GM12891 (cell line): Measurements from ENCODE around the gene DDX5.

Source experiments
- DNase-seq: peaks from one replicate; pipeline ENCODE4 v3.0.0; 2011; ENCODE audit warnings: low spot score; ENCODE audit not compliant: insufficient read length
- FAIRE-seq: peaks from 2 replicates; lab custom pipeline; 2011; peaks lifted over from hg19 to GRCh38; lab: Jason Lieb, UNC
- PAX5 ChIP-seq: IDR thresholded peaks from 2 replicates; pipeline ENCODE4 v1.6.1; 2011; ENCODE audit warnings: low read length, moderate library complexity, mild to moderate bottlenecking; ENCODE audit not compliant: insufficient read depth, severe bottlenecking
- POLR2A ChIP-seq: IDR thresholded peaks from 2 replicates; pipeline ENCODE4 v1.6.1; 2011; ENCODE audit warnings: low read depth, low read length, control low read depth
- POLR2AphosphoS5 ChIP-seq: IDR thresholded peaks from 2 replicates; pipeline ENCODE4 v1.6.1; 2011; ENCODE audit warnings: low read depth, low read length, control low read depth
- POU2F2 ChIP-seq: IDR thresholded peaks from 2 replicates; pipeline ENCODE4 v1.6.1; 2011; ENCODE audit warnings: low read depth, mild to moderate bottlenecking, control low read depth, low read length, moderate library complexity
- SPI1 ChIP-seq: IDR thresholded peaks from 2 replicates; pipeline ENCODE4 v1.6.1; 2011; ENCODE audit warnings: low read depth, low read length, control low read depth
- TAF1 ChIP-seq: IDR thresholded peaks from 2 replicates; pipeline ENCODE4 v1.6.1; 2011; ENCODE audit warnings: low read depth, low read length, control low read depth

Gene DDX5

GRCh38 chr17:64515419-64515818 is 9.3 kb upstream of the DDX5 start:
- DNase-seq (no peak), FAIRE-seq (no peak)
- TF ChIP-seq PAX5 (no peak), TAF1 (no peak), POLR2AphosphoS5 (no peak)

GRCh38 chr17:64509179-64509578 is 3.1 kb upstream of the DDX5 start:
- TF ChIP-seq TAF1 (no peak), POLR2AphosphoS5 (no peak), POU2F2 (no peak), SPI1 (no peak), POLR2A (no peak), PAX5 (no peak)
- FAIRE-seq = no peak

GRCh38 chr17:64508683-64509082 is 2.6 kb upstream of the DDX5 start:
- TF ChIP-seq POU2F2 (no peak), SPI1 (no peak), POLR2A (no peak), TAF1 (no peak), POLR2AphosphoS5 (no peak), PAX5 (no peak)
- FAIRE-seq = no peak

More at GRCh38 chr17:64509179-64509578, 3.1 kb upstream of the DDX5 start:
- DNase-seq = no peak

GRCh38 chr17:64507413-64507782 is 1.3 kb upstream of the DDX5 start:
- DNase-seq (peak; percentile 13), FAIRE-seq (no peak)
- no peak for TF ChIP-seq PAX5
- TF ChIP-seq POU2F2 = no peak
- TF ChIP-seq POLR2A = no peak
- TF ChIP-seq POLR2AphosphoS5 = no peak
- TF ChIP-seq SPI1 = no peak
- TF ChIP-seq TAF1 = no peak

More at GRCh38 chr17:64508683-64509082, 2.6 kb upstream of the DDX5 start:
- DNase-seq = no peak

- TF ChIP-seq POLR2A (peak; percentile 72), PAX5 (no peak), TAF1 (peak; percentile 87), SPI1 (peak; percentile 70), POLR2AphosphoS5 (peak; percentile 76), POU2F2 (peak; percentile 81; the same call in 1 of the 2 replicates)
- peak; percentile 92 for FAIRE-seq
- peak; percentile 11 for DNase-seq
Observed at GRCh38 chr17:64506576-64507412, 705 bp upstream of the DDX5 start, which contains the start of gene CEP95. CEP95 (plus strand) TSS chr17:64506977; CDS start chr17:64507098, 121 bp downstream.

GRCh38 chr17:64505340-64506200 is 519 bp downstream of the DDX5 start:
- TF ChIP-seq PAX5 (no peak), SPI1 (peak; percentile 38; the same call in 1 of the 2 replicates), TAF1 (peak; percentile 85), POLR2AphosphoS5 (no peak; the same call in none of the 2 replicates), POU2F2 (0 out of 2 replicates have a peak, but pooled peaks have one; percentile 23), POLR2A (no peak)
- DNase-seq (peak; percentile 62), FAIRE-seq (peak; percentile 28)

- no peak for DNase-seq
- FAIRE-seq = no peak
- TF ChIP-seq POU2F2 (no peak), PAX5 (no peak), SPI1 (no peak), POLR2A (no peak), POLR2AphosphoS5 (no peak), TAF1 (no peak)
Observed at GRCh38 chr17:64504769-64505339, 1.2 kb downstream of the DDX5 start.

- FAIRE-seq (no peak), DNase-seq (no peak)
- no peak for TF ChIP-seq TAF1
- TF ChIP-seq POLR2AphosphoS5 = 0 out of 2 replicates have a peak, but pooled peaks have one; percentile 2
Observed at GRCh38 chr17:64503821-64504768, 2.0 kb downstream of the DDX5 start.

- DNase-seq = no peak
- no peak for TF ChIP-seq POLR2A
- TF ChIP-seq POLR2AphosphoS5 = no peak
- no peak for TF ChIP-seq POU2F2
- no peak for TF ChIP-seq TAF1
- TF ChIP-seq PAX5 = no peak
- FAIRE-seq = no peak
Observed at GRCh38 chr17:64503341-64503740, 2.7 kb downstream of the DDX5 start.
